Inflammatory macrophage (primary cell): ENCODE data around the gene TLE1.

Source experiments
- DNase-seq, 2 donors: peaks; one replicate each; pipeline ENCODE4 v3.0.0-alpha.2; 2020 to 2022

TLE1 gene

GRCh38 chr9:81573415-81574321 lies 115.7 kb downstream of the TLE1 start:
- no peak for DNase-seq

- DNase-seq = no peak
These were observed 119.3 kb downstream of the TLE1 start for GRCh38 chr9:81570083-81570482.

- no peak for DNase-seq
These were observed 123.2 kb downstream of the TLE1 start for GRCh38 chr9:81566074-81566698.

- DNase-seq = no peak
These were observed 123.7 kb downstream of the TLE1 start for GRCh38 chr9:81565609-81566008.

- no peak for DNase-seq
These were observed 124.2 kb downstream of the TLE1 start for GRCh38 chr9:81565144-81565543.

- DNase-seq = no peak
These were observed 124.7 kb downstream of the TLE1 start for GRCh38 chr9:81564632-81565031.

- DNase-seq = no peak
These were observed 125.6 kb downstream of the TLE1 start for GRCh38 chr9:81563739-81564138.

GRCh38 chr9:81563020-81563407 lies 126.3 kb downstream of the TLE1 start:
- no peak for DNase-seq

- DNase-seq = no peak
These were observed 126.9 kb downstream of the TLE1 start for GRCh38 chr9:81562231-81563019.

GRCh38 chr9:81560851-81561732 lies 128.3 kb downstream of the TLE1 start:
- no peak for DNase-seq

GRCh38 chr9:81559709-81560108 lies 129.6 kb downstream of the TLE1 start:
- no peak for DNase-seq

- no peak for DNase-seq
These were observed 130.2 kb downstream of the TLE1 start for GRCh38 chr9:81559197-81559596.

GRCh38 chr9:81558091-81558830 lies 131.1 kb downstream of the TLE1 start:
- DNase-seq = no peak

- DNase-seq = no peak
These were observed 131.8 kb downstream of the TLE1 start for GRCh38 chr9:81557452-81558090.

GRCh38 chr9:81556923-81557322 lies 132.4 kb downstream of the TLE1 start:
- DNase-seq = no peak

GRCh38 chr9:81552581-81552991 lies 136.8 kb downstream of the TLE1 start:
- DNase-seq = no peak

- no peak for DNase-seq
These were observed 139.2 kb downstream of the TLE1 start for GRCh38 chr9:81550207-81550583.

GRCh38 chr9:81549500-81550206 lies 139.7 kb downstream of the TLE1 start:
- DNase-seq = no peak

GRCh38 chr9:81548911-81549310 lies 140.4 kb downstream of the TLE1 start:
- no peak for DNase-seq

- DNase-seq = no peak
These were observed 142.9 kb downstream of the TLE1 start for GRCh38 chr9:81546489-81546888.
